CMK (cell line): ENCODE measurements around the gene LRP10.
"Not testable (repeated sequence)": the region's sequence is repeated elsewhere in the genome, so short reads cannot be mapped to it uniquely, and the experiment has no call there.

Experiments used
- DNase-seq: peaks from one replicate; pipeline ENCODE4 v3.0.0-alpha.2; 2010; ENCODE audit warnings: low read depth

The LRP10 gene

DNA sequence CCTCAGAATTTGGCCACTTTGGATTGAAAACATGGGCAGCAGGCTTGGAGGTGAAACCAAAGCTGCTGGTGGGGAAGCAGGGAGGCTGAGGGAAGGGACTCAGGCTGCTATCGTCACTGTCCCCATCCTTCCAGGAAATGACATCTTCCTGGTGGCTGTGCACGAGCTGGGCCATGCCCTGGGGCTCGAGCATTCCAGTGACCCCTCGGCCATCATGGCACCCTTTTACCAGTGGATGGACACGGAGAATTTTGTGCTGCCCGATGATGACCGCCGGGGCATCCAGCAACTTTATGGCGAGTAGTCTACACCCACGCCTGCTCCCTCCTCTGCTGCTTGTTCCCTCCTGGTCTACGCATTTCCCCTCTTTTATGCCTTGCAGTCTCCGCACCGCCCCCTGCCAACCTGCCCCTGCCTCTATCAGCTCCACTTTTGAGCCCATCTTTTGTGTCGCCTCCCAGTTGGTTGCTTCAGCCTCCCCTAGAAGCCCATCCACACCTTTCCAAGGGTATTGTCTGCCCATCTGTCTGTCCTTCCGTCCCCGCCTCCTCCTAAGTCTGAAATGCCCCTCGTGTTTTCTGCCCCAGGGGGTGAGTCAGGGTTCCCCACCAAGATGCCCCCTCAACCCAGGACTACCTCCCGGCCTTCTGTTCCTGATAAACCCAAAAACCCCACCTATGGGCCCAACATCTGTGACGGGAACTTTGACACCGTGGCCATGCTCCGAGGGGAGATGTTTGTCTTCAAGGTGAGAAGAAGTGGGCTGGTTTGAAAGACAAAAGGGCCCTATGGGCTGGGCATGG is 28.2 kb upstream of the LRP10 start:
- no peak for DNase-seq

DNA sequence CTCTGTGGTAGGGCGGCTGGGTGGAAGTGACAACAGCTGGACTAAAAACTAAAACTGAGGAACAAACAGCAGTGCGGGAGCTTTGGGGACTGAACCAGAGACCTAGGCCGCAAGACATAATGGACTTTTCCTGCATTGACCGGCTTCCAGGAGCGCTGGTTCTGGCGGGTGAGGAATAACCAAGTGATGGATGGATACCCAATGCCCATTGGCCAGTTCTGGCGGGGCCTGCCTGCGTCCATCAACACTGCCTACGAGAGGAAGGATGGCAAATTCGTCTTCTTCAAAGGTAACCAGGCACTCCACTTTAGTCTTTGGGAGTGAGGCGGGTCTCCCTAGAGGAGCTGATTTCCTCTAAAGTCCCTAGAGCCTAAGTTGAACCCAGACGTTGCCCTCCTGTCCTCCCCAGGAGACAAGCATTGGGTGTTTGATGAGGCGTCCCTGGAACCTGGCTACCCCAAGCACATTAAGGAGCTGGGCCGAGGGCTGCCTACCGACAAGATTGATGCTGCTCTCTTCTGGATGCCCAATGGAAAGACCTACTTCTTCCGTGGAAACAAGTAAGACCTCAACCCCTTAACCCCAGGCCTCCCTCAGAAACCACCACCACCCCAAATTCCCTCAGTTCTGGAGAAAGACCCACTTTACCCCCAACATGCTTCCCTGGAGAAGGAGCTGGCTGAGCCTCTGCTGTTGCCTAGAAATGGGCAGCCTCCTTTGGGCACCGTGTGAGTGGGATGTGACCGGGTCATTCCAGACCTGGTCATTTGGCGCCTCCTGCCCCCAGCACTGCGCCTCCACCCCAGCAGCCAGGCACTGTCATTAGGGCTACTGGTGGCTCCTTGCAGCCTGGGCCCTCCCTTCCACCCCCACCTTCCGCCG is 27.1 kb upstream of the LRP10 start:
- no peak for DNase-seq

DNA sequence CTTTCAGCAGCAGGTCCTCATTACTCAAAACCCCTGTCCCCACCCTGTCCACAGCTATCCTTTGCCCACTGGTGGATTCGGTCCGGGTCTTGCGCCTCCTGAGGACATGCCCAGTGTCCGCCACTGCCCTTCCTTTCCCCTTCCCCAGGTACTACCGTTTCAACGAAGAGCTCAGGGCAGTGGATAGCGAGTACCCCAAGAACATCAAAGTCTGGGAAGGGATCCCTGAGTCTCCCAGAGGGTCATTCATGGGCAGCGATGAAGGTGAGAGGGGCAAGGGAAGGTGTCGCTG is 26.5 kb upstream of the LRP10 start:
- DNase-seq, result no peak

DNA sequence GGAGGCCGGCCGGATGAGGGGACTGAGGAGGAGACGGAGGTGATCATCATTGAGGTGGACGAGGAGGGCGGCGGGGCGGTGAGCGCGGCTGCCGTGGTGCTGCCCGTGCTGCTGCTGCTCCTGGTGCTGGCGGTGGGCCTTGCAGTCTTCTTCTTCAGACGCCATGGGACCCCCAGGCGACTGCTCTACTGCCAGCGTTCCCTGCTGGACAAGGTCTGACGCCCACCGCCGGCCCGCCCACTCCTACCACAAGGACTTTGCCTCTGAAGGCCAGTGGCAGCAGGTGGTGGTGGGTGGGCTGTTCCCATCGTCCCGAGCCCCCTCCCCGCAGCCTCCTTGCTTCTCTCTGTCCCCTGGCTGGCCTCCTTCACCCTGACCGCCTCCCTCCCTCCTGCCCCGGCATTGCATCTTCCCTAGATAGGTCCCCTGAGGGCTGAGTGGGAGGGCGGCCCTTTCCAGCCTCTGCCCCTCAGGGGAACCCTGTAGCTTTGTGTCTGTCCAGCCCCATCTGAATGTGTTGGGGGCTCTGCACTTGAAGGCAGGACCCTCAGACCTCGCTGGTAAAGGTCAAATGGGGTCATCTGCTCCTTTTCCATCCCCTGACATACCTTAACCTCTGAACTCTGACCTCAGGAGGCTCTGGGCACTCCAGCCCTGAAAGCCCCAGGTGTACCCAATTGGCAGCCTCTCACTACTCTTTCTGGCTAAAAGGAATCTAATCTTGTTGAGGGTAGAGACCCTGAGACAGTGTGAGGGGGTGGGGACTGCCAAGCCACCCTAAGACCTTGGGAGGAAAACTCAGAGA is 25.5 kb upstream of the LRP10 start:
- no peak for DNase-seq

DNA sequence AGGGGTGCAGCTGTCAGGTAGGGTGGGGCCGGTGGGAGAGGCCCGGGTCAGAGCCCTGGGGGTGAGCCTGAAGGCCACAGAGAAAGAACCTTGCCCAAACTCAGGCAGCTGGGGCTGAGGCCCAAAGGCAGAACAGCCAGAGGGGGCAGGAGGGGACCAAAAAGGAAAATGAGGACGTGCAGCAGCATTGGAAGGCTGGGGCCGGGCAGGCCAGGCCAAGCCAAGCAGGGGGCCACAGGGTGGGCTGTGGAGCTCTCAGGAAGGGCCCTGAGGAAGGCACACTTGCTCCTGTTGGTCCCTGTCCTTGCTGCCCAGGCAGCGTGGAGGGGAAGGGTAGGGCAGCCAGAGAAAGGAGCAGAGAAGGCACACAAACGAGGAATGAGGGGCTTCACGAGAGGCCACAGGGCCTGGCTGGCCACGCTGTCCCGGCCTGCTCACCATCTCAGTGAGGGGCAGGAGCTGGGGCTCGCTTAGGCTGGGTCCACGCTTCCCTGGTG is 24.7 kb upstream of the LRP10 start:
- DNase-seq, result no peak

DNA sequence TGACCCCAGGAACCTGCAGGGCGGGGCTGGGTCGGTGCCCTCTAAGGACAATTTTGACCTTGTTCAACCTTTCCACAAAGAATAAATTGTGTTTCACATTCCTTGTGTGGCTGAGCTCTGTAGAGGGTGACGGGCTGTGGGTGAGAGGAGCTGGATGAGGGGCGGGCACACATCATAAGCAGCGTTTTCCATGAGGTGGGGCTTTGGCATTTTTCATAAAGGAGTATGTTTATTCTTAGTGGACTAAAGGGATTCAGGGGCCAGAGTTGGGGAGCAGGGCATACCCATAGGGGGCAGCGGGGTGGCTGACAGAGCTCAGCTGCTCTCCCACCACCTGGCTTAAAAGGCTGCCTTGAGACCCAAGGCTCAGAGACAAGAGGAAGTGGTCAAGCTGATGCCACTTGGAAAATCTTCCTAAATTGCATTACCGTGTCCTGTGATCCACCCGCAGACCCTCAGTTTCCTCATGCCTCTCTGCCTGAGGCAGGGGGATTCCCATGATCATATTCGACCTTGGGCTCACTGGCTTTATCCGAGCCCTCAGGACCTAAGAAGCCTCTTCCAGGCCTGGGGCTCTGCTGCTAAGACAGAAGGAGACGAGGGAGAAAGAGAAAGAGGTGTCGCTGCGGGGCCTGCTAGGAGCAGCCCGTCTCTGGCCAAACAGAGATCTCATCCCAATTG is 23.7 kb upstream of the LRP10 start:
- no peak for DNase-seq

DNA sequence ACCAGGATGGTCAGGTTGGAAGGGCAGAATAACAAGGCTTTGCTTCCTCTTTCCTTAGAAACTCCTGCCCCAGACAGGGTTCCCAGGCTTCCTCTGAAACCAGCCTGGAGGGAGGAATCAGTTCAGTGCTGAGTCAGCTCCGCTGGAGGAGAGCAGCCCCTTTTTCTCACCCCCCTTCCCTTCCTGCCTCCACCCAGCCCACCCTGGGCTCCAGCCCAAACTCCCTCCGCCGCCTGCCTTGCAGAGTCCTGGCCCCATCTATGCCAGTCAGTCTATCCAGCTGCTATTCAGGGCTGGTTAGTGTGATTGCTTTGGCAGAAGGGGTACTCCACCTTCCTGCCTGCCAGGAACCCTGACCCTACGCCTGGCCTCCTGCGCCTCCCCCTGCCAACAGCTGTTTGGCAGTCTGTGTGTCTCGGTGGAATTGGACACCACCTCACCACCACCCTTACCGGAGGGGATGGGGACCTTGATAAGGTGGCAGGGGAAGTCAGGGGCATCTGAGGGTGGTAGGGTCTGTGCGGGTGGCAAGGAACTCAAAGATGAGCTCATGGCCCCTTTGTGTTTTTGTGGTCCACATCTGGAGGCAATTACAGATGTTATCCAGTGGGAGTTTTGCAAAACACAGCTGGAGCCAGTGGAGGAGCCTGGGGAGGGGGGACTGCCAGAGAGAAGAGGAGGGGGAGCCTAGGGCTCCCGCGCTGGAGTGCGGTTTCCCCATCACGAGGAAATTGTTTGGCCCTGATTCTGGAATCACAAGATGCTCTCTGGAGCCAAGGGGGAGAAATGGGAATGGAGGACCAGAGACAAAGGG is 23.0 kb upstream of the LRP10 start:
- no peak for DNase-seq

DNA sequence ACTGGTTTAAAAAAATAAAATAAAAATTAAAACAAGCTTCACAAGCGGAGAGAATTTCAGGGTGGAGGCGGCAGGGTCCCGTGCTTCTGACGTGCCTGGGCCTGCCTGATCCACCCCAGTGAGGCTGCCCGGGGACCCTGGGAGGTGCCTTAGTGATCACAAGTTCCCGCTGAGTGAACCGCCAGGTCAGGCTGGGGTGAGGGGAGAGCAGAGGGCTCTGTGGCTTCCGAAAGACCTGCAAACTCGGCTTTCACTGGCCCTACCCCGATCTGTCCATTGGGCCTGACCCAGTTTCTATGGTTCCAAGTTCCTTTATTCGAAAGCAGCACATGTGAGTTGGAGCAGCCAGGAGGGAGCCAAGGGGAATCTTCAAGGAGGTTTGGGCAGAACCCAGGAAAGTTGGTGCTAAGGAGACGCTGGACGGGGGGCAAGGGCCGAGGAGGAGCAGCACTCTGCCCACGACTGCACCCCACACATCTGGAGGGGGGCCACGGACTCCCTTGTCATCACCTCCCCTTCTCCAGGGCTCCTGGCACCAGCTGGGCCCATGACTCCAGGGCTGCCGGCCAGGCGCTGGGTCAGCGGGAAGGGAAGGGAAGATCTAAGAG is 22.2 kb upstream of the LRP10 start:
- DNase-seq, result no peak

DNA sequence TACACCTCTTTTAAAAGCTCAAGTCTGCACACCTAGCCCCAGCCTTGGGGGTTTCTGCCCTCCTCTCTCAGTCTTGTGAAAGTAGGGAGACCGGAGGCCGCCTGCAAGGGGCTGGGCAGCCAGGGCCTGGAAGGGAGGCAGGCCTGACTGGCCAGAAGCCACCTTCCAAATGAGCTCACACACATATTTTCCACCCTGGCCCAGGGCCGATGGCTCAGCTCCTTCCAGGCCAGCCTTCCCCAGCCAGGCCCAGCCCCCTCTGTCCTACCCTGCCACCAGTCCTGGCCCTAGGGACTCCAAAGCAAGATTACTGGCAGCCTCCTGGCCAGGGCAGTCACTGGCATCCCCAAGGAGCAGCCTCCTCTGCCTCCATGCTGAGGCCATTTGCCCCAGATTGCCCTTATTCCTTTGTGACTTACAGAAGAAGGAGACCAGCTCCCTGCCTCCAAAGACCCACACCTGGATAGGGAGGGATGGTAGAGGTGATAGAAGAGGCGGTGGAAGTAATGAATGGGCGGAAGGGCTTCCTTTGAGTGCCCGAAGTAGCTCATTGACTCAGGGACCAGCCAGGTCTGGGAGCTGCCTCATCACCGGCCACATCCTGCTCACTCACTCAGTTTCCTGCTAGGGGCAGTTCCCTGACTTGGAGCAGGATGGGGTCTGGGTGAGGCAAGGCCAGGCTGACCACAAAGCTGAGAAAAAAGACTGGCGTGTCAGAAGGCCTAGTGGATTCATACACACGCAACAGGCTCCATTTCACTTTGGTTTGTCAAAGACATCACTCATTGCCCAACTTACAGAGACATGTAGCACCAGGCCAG is 20.4 kb upstream of the LRP10 start:
- DNase-seq, result no peak

DNA sequence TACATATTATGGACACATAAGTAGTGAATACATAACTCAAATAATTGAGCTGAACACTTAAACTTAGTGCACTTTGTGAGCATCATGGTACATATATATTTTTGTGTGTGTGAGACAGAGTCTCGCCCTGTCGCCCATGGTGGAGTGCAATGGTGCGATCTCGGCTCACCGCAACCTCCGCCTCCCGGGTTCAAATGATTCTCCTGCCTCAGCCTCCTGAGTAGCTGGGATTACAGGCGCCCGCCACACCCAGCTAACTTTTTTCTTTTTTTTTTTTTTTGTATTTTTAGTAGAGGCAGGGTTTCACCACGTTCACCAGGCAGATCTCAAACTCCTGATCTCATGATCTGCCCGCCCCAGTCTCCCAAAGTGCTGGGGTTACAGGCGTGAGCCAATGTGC is 19.4 kb upstream of the LRP10 start:
- not testable (repeated sequence) for DNase-seq

DNA sequence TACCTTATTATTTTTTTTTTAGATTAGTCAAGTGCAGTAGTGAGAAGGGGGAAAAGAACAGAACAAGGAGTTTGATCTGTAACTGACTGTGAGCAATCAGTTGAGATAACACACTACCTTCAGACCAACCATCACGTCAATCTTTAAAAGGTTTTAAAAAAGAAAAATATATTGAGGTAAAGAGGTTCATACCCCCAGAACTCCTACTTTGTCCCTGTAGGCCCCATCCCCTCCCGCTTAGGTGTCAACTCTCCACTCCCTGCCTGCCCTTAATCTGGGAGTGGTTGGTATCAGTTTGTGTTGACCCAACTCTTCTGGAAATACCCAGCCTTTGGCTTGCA is 19.0 kb upstream of the LRP10 start:
- DNase-seq, result no peak

DNA sequence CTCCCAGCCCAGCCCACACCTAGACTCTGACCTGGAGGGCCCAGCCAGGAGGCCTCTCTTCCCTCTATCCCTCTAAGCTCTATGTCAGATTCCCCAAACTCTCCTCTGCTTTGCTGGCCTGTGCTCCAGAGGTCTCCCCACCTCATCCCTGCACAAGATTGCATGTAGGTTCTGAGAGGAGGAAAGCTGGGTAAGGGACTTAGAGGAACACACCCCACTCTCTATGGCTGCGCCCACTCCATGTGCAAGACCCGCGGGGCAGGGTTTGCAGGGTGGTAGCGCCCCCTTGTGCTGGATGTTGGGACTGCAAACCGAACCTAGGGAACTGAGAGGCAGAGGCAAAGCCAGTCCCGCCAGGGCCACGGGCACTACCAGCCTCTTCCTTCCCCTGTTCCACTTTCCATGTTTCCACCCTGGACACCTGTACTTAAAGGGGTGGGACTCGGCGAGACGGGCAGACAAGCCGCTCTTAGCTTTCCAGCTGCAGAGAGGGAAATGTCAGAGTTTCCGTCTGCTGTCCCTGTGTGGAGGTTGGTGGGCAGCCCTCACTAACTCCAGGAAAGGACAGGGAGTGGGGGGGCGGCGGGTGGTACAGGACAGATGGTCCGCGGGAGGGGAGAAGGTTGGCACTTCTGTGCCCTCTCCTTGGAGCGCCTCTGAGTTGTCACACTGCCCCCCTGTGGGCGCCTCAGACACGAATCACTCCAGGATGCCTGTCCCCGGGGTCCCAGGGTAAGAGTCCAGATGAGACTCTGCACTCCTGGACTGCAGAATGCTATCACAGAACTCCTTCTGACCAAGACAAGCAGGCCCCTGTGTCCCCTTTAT is 18.4 kb upstream of the LRP10 start:
- peak; percentile 73 for DNase-seq

DNA sequence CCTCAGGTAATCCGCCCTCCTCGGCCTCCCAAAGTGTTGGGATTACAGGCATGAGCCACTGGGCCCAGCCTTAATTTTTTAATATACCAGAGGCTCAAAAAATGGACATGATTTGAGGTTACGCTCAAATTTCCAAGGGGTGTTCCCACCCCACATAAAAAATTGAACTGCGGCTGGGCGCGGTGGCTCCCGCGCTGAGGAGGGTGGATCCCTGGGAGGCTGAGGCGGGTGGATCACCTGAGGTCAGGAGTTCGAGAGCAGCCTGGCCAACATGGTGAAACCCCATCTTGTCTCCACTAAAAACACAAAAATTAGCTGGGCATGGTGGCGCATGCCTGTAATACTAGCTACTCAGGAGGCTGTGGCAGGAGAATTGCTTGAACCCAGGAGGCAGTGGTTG is 17.2 kb upstream of the LRP10 start:
- not testable (repeated sequence) for DNase-seq

DNA sequence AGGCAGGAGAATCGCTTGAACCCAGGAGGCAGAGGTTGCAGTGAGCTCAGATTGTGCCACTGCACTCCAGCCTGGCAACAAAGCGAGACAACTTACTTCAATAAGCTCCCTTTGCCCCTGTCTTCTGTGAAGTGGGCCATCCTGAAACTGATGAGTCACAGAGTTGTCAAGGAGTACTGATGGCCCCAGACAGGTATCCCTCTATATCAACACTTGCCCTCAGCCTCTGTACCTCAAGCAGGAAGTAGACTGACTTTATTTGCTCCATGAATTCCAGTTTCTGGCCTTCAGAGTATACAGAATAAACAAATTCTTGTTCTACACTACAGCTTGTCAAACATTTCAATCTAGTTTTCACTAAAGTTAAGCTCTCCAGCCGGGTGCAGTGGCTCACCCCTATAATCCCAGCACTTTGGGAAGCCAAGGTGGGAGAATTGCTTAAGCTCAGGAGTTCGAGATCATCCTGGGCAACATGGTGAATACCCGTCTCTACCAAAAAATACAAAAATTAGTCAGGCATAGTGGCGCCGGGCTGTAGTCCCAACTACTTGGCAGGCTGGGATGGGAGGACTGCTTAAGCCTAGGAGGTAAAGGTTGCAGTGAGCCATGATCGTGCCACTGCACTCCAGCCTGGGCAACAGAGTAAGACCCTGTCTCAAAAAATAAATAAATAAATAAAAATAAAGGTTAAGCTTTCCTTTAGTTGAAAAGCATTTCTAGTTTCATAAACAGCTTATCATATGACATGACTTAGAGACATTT is 16.4 kb upstream of the LRP10 start:
- no peak for DNase-seq

DNA sequence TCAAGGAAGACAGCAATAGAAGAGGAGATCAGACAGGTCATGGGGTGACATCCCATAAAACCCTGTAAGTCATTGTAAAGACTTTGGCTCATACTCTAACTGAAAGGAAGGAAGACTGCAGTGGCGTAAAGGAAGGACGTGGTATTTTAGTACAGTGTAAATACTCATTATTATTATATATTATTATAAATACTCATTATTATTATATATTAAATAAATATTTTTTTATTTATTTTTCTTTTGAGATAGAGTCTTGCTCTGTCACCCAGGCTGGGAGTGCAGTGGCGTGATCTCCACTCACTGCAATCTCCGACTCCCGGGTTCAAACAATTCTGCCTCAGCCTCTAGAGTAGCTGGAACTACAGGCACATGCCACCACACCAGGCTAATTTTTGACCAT is 15.1 kb upstream of the LRP10 start:
- DNase-seq, result no peak

DNA sequence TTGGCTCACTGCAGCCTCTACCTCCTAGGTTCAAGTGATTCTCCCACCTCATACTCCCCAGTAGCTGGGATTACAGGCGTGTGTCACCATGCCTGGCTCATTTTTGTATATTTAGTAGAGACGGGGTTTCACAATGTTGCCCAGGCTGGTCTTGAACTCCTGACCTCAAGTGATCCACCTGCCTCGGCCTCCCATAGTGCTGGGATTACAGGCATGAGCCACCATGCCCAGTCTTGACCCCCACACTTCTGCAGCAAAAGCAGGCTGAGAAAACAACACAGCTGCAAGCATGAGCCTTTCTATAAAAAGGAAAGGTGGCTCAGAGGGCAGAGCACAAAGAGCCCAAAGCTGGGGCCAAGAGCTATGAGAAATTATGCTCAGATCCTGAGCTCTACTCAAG is 11.2 kb upstream of the LRP10 start:
- not testable (repeated sequence) for DNase-seq

DNA sequence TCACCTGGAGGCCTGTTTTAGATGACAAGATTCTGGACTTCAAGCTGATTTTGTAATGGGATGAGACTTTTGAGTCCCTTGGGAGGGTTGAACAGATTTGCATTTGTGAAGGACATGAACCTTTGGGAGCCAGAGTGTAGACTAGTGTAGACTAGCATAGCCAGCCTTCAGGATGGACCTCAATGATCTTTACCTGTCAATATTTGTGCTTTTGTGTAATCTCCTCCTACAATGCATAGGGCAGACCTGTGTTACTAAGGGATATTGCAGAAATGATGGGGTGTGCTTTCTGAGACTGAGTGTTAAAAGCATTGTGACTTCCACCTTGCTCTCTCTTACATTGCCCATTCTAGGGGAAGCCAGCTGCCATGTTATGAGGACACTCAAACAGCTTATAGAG is 9.9 kb upstream of the LRP10 start:
- no peak for DNase-seq

DNA sequence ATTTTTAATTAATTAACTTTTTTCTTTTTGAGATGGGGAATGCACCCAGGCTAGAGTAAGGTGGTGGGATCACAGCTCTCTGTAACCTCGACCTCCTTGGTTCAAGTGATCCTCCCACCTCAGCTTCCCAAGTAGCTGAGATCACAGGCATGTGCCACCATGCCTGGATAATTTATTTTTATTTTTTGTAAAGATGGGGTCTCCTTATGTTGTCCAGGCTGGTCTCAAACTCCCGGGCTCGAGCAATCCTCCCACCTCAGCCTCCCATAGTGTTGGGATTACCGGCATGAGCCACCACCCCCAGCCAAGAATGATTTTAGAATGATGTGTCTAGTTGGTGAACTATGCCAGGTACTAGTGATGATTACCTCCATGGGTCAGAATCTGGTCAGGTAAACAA is 6.6 kb upstream of the LRP10 start:
- DNase-seq, result no peak
